WTC11 (cell line): ENCODE measurements around the gene PEX5.

Experiments used
- ATF6 ChIP-seq: sonication (generic); formaldehyde crosslinking; IDR thresholded peaks from 2 replicates; pipeline ENCODE4 v1.8.1; 2023; ENCODE audit warnings: mild to moderate bottlenecking, missing genetic modification reagents
- JUN ChIP-seq: sonication (generic); formaldehyde crosslinking; IDR thresholded peaks from 2 replicates; pipeline ENCODE4 v1.8.0; 2023; ENCODE audit warnings: mild to moderate bottlenecking, missing genetic modification reagents
- TF ChIP-seq, protein P1 (sequence below): fragments of 200-600 bp; IDR thresholded peaks from 2 replicates; pipeline ENCODE4 v1.8.0; 2022; ENCODE audit warnings: antibody characterized with exemption
- TF ChIP-seq, protein P2 (sequence below): sonication (generic); formaldehyde crosslinking; IDR thresholded peaks from 2 replicates; pipeline ENCODE4 v1.8.1; 2022; ENCODE audit warnings: mild to moderate bottlenecking, moderate library complexity, missing genetic modification reagents
- TF ChIP-seq, protein P3 (sequence below): sonication (generic); formaldehyde crosslinking; IDR thresholded peaks from 2 replicates; pipeline ENCODE4 v1.8.0; 2022; ENCODE audit warnings: mild to moderate bottlenecking, missing genetic modification reagents
- TF ChIP-seq, protein P4 (sequence below): sonication (generic); formaldehyde crosslinking; IDR thresholded peaks from 2 replicates; pipeline ENCODE4 v1.8.0; 2022; ENCODE audit warnings: mild to moderate bottlenecking, missing genetic modification reagents

GRCh38 chr12:7180685-7181084 is 8.8 kb upstream of the PEX5 start:
- TF ChIP-seq, protein P1, sequence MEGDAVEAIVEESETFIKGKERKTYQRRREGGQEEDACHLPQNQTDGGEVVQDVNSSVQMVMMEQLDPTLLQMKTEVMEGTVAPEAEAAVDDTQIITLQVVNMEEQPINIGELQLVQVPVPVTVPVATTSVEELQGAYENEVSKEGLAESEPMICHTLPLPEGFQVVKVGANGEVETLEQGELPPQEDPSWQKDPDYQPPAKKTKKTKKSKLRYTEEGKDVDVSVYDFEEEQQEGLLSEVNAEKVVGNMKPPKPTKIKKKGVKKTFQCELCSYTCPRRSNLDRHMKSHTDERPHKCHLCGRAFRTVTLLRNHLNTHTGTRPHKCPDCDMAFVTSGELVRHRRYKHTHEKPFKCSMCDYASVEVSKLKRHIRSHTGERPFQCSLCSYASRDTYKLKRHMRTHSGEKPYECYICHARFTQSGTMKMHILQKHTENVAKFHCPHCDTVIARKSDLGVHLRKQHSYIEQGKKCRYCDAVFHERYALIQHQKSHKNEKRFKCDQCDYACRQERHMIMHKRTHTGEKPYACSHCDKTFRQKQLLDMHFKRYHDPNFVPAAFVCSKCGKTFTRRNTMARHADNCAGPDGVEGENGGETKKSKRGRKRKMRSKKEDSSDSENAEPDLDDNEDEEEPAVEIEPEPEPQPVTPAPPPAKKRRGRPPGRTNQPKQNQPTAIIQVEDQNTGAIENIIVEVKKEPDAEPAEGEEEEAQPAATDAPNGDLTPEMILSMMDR: no peak
- TF ChIP-seq, protein P2, sequence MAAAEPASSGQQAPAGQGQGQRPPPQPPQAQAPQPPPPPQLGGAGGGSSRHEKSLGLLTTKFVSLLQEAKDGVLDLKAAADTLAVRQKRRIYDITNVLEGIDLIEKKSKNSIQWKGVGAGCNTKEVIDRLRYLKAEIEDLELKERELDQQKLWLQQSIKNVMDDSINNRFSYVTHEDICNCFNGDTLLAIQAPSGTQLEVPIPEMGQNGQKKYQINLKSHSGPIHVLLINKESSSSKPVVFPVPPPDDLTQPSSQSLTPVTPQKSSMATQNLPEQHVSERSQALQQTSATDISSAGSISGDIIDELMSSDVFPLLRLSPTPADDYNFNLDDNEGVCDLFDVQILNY (CRISPR knock-in tag): no peak
- TF ChIP-seq, protein P3, sequence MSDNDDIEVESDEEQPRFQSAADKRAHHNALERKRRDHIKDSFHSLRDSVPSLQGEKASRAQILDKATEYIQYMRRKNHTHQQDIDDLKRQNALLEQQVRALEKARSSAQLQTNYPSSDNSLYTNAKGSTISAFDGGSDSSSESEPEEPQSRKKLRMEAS (CRISPR knock-in tag): no peak
- no peak for TF ChIP-seq ATF6
- no peak for TF ChIP-seq JUN (CRISPR knock-in tag)
- TF ChIP-seq, protein P4, sequence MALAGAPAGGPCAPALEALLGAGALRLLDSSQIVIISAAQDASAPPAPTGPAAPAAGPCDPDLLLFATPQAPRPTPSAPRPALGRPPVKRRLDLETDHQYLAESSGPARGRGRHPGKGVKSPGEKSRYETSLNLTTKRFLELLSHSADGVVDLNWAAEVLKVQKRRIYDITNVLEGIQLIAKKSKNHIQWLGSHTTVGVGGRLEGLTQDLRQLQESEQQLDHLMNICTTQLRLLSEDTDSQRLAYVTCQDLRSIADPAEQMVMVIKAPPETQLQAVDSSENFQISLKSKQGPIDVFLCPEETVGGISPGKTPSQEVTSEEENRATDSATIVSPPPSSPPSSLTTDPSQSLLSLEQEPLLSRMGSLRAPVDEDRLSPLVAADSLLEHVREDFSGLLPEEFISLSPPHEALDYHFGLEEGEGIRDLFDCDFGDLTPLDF: no peak
